Aorta (tissue), 5 donors: ENCODE measurements around the gene GJD4. TPM values are rescaled to one million over a fixed set of nuclear protein-coding genes. Genes with fewer than 3 reads are reported as not detected.

Experiments
- ATAC-seq: fragments of 200-7000 bp; cut with Tn5 transposase; one replicate; pipeline ENCODE4 v1.9.1; 2022; ENCODE audit warnings: moderate library complexity; ENCODE audit not compliant: low FRiP score
- DNase-seq, 2 donors: peaks; one replicate each; pipeline ENCODE4 v3.0.0-alpha.2; 2020
- H3K27ac ChIP-seq, 2 donors: one replicate each; pipeline ENCODE4 v1.5.1; 2013; ENCODE audit warnings: low read length in 2 of 2, mild to moderate bottlenecking in 2 of 2, moderate library complexity in 2 of 2, control low read depth in 1 of 2, inconsistent platforms in 1 of 2, low read depth in 1 of 2
- H3K27me3 ChIP-seq, 2 donors: one replicate each; pipeline ENCODE4 v1.6.1; 2013; ENCODE audit warnings: control low read depth in 1 of 2, low read length in 1 of 2, mild to moderate bottlenecking in 1 of 2, moderate library complexity in 1 of 2; ENCODE audit not compliant: insufficient read depth in 2 of 2, control insufficient read depth in 1 of 2
- H3K36me3 ChIP-seq, 2 donors: one replicate each; pipeline ENCODE4 v1.6.1; 2013; ENCODE audit warnings: control low read depth in 1 of 2, low read length in 1 of 2, mild to moderate bottlenecking in 1 of 2; ENCODE audit not compliant: insufficient read depth in 2 of 2, control insufficient read depth in 1 of 2
- H3K4me1 ChIP-seq, 2 donors: one replicate each; pipeline ENCODE4 v1.6.1; 2013; ENCODE audit warnings: low read length in 2 of 2, control low read depth in 1 of 2, mild to moderate bottlenecking in 1 of 2, moderate library complexity in 1 of 2; ENCODE audit not compliant: insufficient read depth in 2 of 2, control insufficient read depth in 1 of 2
- H3K4me3 ChIP-seq, 2 donors: one replicate each; pipeline ENCODE4 v1.5.1; 2013; ENCODE audit warnings: low read length in 2 of 2, control low read depth in 1 of 2, mild to moderate bottlenecking in 1 of 2
- H3K9me3 ChIP-seq: one replicate; pipeline ENCODE4 v1.6.1; 2013; ENCODE audit warnings: mild to moderate bottlenecking, low read length; ENCODE audit not compliant: control insufficient read depth
- WGBS, 2 donors: extraction: QIAGEN DNeasy Blood & Tissue Kit; methylation state at CpG; one replicate each; pipeline ENCODE4 v1.1.7; 2013; 5-methylcytosine and 5-hydroxymethylcytosine counted together
- intact Hi-C, 2 donors: fragments of 100-400 bp; cut with DNase I; formaldehyde crosslinking; loops; one replicate each; pipeline versions ENCODE4 v1.14.2 to v1.15.0; 2022
- polyA plus RNA-seq, 2 donors: library from polyadenylated mRNA; stranded (reverse); fragments of 200-250 nt; gene quantifications; one replicate each; pipeline ENCODE4 v1.2.3, GENCODE V29; 2013
- total RNA-seq, 2 donors: library from RNA; stranded (reverse); fragmentation: NEBNext Ultra II Directional; extraction: Animal tissue kit (Norgen Biotek cat#: 25700); gene quantifications; one replicate each; pipeline ENCODE4 v1.2.1, GENCODE V29; 2021
- donor health status: healthy with polysubstance abuse.
- donor health status: Bipolar disorder and iron deficiency.
- donor health status: DM: no; HTN: no; CAD: no.
- donor health status: DM: no; HTN: no; CAD: no.
- donor health status: DM: yes; HTN: yes; CAD: no.

The GJD4 gene
- total and polyA plus RNA-seq, 4 donors, result not detected

DNA sequence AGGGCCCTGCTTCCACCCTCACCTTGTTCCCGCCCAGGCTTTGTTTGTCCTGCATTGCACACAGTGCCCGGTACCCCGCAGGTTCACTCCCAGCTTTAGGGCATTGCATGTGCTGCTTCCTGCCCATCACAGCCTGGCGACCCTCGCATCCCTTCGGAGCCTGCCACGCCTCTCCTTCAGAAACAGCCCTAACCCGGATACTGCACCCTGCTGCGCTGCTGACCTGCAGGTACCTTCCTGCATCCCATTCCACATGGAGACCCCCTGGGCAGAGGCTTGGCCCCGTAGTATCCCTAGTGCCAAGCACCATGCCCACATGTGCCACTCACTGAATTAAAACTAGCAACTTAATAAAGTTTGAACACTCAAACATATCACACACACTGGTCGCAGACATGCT is 19.8 kb upstream of the GJD4 start:
- no peak for DNase-seq
- WGBS, 2 donors, result 97% methylated on average over 11 of the region's 11 CpGs
- Histone ChIP-seq H3K9me3 (no peaks in the 10 kb centered on the region), H3K4me3 (no peak overlapping the region), H3K4me1 (no peaks in the 10 kb centered on the region), H3K27ac (no peak overlapping the region), H3K27me3 (no peaks in the 10 kb centered on the region), H3K36me3 (no peaks in the 10 kb centered on the region)
- intact Hi-C loops, result no loop called here
- no peak for ATAC-seq

DNA sequence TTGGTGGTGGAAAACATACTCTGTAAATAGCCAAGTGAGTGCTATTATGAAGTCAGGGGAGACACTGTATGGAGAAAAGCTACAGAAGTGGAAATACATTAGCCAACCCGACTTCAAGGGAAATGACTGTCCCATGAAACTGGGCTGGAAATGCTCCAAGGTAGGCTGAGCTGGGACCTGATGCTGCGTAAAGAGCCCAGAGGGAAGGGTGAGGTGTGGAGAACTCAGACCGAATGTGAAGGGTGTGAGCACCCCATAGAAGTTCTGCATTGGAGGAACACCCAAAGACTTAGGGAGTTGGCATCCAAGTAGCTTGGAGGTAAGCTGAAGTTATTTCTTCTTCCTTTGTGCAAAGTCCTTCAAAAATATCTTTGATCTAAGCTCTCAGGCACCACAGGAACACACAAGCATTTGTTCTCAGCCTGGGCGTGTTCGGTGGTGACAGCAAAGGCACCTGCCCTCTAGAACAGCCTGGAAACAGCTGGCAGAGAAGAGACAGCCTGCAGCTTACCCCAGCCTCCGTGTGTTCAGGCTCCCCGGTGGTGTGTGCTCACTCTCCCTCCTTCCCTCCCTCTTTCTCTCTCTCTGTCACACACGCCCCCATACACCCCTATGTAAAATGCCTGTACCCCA is 19.1 kb upstream of the GJD4 start:
- no peaks in the 10 kb centered on the region for H3K36me3 ChIP-seq
- H3K9me3 ChIP-seq, result peaks cover 1% of the 10 kb centered on the region
- no peak overlapping the region for H3K4me3 ChIP-seq
- no peak overlapping the region for H3K27ac ChIP-seq
- DNase-seq (no peak), ATAC-seq (no peak)
- H3K4me1 ChIP-seq, result no peaks in the 10 kb centered on the region
- intact Hi-C loops, result no loop called here
- 68 to 70% methylated on average over 8 of the region's 8 CpGs for WGBS, 2 donors
- H3K27me3 ChIP-seq, result no peaks in the 10 kb centered on the region

DNA sequence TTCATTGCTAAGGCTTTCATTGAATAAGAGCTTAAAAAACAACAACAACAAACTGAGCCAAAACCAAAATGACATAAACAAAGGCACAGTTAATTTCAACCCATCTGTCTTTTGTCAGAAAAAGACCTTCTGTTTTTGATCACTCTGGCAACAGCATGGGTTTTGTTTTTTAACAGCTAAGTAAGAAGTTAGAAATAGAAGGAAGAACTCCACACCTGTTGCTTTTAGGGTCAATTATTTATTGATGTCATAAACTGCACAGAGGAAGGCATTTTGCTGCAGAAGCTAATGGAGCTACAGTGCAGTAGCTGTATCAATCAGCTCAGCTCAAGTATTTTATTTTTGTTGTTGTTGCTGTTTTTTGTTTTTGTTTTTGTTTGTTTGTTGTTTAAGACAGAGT is 16.3 kb upstream of the GJD4 start:
- no peaks in the 10 kb centered on the region for H3K27me3 ChIP-seq
- H3K4me1 ChIP-seq, result no peaks in the 10 kb centered on the region
- intact Hi-C loops, result no loop called here
- H3K27ac ChIP-seq, result no peak overlapping the region
- no peaks in the 10 kb centered on the region for H3K36me3 ChIP-seq
- H3K4me3 ChIP-seq, result no peak overlapping the region
- DNase-seq (no peak), ATAC-seq (no peak)
- H3K9me3 ChIP-seq, result peaks cover 1% of the 10 kb centered on the region

DNA sequence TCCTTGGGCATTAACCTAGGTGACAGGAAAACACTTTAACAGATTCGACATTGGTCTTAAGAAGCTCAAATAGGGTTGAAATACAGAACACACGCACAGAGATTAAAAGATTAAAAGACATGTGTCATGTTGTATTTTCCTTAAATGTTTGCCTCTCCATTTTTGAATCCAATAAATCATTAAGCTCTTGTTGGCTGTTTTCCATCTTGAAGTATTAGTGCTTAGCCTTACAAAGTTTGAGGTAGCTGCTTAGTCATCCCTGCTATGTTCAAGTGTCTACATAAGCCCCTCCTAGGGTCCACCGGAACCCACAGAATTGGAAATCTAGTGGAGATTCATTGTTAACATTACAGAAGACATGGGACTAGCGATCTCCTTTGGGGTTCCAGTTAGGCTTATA is 12.7 kb upstream of the GJD4 start:
- intact Hi-C loops, result no loop called here
- H3K4me3 ChIP-seq, result no peak overlapping the region
- no peak overlapping the region for H3K27ac ChIP-seq
- ATAC-seq (no peak), DNase-seq (no peak)
- H3K27me3 ChIP-seq, result no peaks in the 10 kb centered on the region
- peaks cover 1% of the 10 kb centered on the region for H3K9me3 ChIP-seq
- no peaks in the 10 kb centered on the region for H3K36me3 ChIP-seq
- H3K4me1 ChIP-seq, result no peaks in the 10 kb centered on the region
- WGBS, 2 donors, result 91% methylated on average over 4 of the region's 4 CpGs

DNA sequence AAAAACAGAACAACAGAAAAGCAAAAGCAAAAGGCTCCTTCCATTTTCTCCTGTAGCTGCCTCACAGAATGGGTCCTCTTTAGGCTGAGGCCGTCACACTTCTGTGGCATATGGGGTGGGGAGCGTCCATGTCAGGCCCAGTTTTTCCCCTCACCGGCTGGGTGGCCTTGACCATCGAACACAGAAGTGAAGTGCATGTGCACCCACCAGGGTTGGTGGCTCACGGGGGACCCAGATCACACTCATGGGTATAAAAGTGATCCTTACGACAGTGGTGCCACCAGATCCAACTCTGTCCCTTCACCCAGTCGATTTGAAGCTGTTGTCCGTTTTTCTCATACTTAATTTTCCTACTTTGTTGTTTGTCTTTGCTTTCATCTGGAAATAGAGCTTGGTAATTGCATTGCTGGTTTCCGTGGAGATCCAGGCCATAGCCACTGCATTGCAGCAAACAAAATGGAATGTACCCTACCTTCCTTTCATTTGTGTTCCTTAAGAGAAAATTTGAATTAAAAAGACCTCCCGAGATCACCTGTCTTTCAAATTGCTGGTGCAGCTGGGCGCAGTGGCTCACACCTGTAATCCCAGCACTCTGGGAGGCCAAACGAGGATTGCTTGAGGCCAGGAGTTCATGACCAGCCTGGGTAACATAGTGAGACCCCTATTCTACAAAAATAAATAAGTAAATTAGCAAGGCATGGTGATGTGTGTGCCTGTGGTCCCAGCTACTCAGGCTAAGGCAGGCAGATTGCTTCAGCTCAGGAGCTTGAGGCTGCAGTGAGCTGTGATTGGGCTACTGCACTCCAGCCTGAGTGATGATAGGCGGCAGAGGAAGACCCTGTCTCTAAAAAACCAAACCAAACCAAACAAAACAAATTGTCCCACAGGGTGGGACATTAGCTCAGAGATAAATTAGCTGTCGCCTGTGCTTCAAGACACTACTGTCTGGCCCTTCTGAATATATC is 10.7 kb upstream of the GJD4 start:
- 73 to 79% methylated on average over 14 of the region's 14 CpGs for WGBS, 2 donors
- DNase-seq, result no peak
- Histone ChIP-seq H3K27ac (no peak overlapping the region), H3K36me3 (no peaks in the 10 kb centered on the region), H3K9me3 (peaks cover 1% of the 10 kb centered on the region), H3K27me3 (no peaks in the 10 kb centered on the region), H3K4me3 (no peak overlapping the region), H3K4me1 (no peaks in the 10 kb centered on the region)
- intact Hi-C loops, result no loop called here
- no peak for ATAC-seq

DNA sequence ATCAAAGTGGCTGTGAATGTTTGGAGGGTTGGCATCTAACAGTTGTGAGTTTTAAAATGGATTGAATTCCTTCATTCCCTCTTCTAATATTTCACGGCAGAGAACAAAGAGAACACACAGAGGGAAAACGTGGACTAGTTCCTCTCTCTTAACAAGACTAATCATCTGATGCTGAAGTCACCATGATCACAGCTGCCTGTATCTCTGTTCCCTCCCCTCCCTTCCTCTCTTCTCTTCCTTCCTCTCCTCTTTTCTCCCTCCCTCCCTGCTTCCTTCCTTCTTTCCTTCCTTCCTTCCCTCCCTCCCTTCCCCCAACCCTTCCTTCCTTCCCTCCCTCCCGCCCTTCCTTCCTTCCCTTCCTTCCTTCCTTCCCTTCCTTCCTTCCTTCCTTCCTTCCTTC is 10.0 kb upstream of the GJD4 start:
- ATAC-seq, result no peak
- H3K27ac ChIP-seq, result no peak overlapping the region
- 25 to 44% methylated on average over 3 of the region's 3 CpGs for WGBS, 2 donors
- H3K9me3 ChIP-seq, result peaks cover 1% of the 10 kb centered on the region
- H3K4me3 ChIP-seq, result no peak overlapping the region
- no peaks in the 10 kb centered on the region for H3K4me1 ChIP-seq
- no peaks in the 10 kb centered on the region for H3K27me3 ChIP-seq
- H3K36me3 ChIP-seq, result no peaks in the 10 kb centered on the region
- intact Hi-C loops, result no loop called here
- DNase-seq, result no peak

DNA sequence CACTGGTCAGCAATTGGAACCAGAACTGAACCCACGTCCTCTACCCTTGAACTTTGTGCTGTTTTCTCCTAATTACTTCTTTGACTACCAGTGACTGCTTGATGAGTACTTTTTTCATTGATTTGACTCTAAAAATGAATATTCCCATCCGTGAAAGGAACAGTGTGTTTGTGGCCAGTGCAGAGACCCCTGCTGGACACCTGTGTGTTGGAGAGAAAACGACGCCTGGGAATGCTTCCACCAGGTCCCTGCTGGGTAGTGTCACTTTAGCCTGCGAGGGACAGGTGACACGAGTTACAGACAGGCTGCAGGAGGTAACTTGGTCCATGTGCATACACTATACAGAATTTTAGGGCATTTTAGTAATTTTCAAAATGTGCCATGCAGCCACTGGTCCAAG is 6.8 kb upstream of the GJD4 start:
- Histone ChIP-seq H3K27ac (no peak overlapping the region), H3K27me3 (no peaks in the 10 kb centered on the region), H3K9me3 (no peaks in the 10 kb centered on the region), H3K4me3 (no peak overlapping the region), H3K36me3 (no peaks in the 10 kb centered on the region), H3K4me1 (no peaks in the 10 kb centered on the region)
- 42 to 53% methylated on average over 6 of the region's 6 CpGs for WGBS, 2 donors
- ATAC-seq (no peak), DNase-seq (no peak)
- intact Hi-C loops, result no loop called here

DNA sequence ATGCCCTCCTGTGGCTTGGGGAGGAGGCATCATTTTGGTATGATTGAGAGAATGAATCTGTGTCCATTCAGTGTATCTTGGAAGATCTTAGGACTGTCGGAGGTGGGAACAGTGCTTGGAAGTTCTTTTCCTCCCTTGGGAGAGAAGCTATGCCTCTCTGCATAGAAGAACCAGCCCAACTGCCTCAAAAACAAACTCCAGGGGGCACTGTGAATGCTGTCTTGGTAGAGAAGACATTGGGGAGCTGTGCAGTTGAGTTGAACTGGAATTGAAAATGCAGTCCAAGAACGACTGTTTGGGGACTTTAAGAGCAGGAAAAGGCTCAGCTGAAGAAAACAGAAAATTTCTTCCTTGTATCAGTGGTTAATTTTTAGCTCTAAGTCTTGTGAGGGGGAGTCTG is 4.9 kb upstream of the GJD4 start:
- Histone ChIP-seq H3K9me3 (no peaks in the 10 kb centered on the region), H3K27me3 (no peaks in the 10 kb centered on the region), H3K36me3 (no peaks in the 10 kb centered on the region), H3K27ac (no peak overlapping the region), H3K4me1 (no peaks in the 10 kb centered on the region), H3K4me3 (no peak overlapping the region)
- WGBS, 2 donors, result 56 to 58% methylated on average over 2 of the region's 2 CpGs
- DNase-seq (no peak), ATAC-seq (no peak)
- intact Hi-C loops, result no loop called here

DNA sequence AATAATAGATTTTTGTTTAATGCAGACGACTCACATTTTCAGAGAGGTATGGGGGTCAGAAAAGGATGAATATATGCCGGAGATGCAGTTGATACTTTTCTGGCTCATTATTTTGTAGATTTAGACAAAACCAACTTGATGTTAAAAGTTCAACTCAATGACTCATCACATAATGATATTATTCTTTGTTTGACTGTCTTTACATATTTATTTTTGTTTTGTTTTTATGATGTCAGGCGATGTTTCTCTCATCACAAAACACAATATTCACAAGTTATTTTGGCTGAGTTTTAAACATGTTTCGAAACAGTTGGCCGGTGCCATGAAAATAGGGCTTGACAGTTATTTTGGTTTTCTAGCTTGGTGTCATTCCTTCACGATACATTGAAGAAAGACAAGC is 1.3 kb downstream of the GJD4 start:
- ATAC-seq (no peak), DNase-seq (no peak)
- Histone ChIP-seq H3K9me3 (no peaks in the 10 kb centered on the region), H3K27ac (no peak overlapping the region), H3K36me3 (no peaks in the 10 kb centered on the region), H3K4me3 (no peak overlapping the region), H3K27me3 (no peaks in the 10 kb centered on the region), H3K4me1 (no peaks in the 10 kb centered on the region)
- WGBS, 2 donors, result 67 to 72% methylated on average over 6 of the region's 6 CpGs
- intact Hi-C loops, result no loop called here
